Sigmoid colon (tissue), 7 donors: ENCODE data around the gene SPTAN1. TPM values are rescaled to one million over a fixed set of nuclear protein-coding genes. Genes with fewer than 3 reads are reported as not detected.

Experiments used
- DNase-seq: peaks from one replicate; pipeline ENCODE4 v3.0.0-alpha.2; 2019
- H3K27ac ChIP-seq, 4 donors: fragments of 200-600 bp; sonication (generic); one replicate each; pipeline ENCODE4 v1.5.1; 2016 to 2019; ENCODE audit warnings: mild to moderate bottlenecking in 1 of 4
- H3K27me3 ChIP-seq, 3 donors: fragments of 200-600 bp; sonication (generic); one replicate each; pipeline ENCODE4 v1.5.1; 2019; ENCODE audit warnings: mild to moderate bottlenecking in 1 of 3
- H3K36me3 ChIP-seq, 4 donors: fragments of 200-600 bp; sonication (generic); one replicate each; pipeline ENCODE4 v1.5.1; 2016 to 2019
- H3K4me1 ChIP-seq, 4 donors: fragments of 200-600 bp; sonication (generic); one replicate each; pipeline ENCODE4 v1.5.1; 2017 to 2019
- H3K4me3 ChIP-seq, 4 donors: fragments of 200-600 bp; sonication (generic); one replicate each; pipeline ENCODE4 v1.5.1; 2017 to 2019; ENCODE audit warnings: mild to moderate bottlenecking in 2 of 4, moderate library complexity in 1 of 4
- H3K9me3 ChIP-seq, 4 donors: fragments of 200-600 bp in 3 of 4; sonication (generic) in 3 of 4; one replicate each; pipeline versions ENCODE4 v1.5.1 to v1.6.1; 2013 to 2019
- CTCF ChIP-seq, 4 experiments: fragments of 450-650 bp in 3 of 4; fragments of 200-600 bp in 1 of 4; IDR thresholded peaks; one replicate each; pipeline ENCODE4 v1.5.1; 2016 to 2019; ENCODE audit warnings: antibody characterized with exemption in 4 of 4, mild to moderate bottlenecking in 3 of 4, moderate library complexity in 2 of 4
- EP300 ChIP-seq, 4 donors: sonication (generic); formaldehyde crosslinking; IDR thresholded peaks; one replicate each; pipeline ENCODE4 v1.6.1; 2017; ENCODE audit warnings: antibody characterized with exemption in 4 of 4
- POLR2A ChIP-seq, 2 donors: fragments of 450-650 bp; IDR thresholded peaks; one replicate each; pipeline ENCODE4 v1.6.1; 2016; ENCODE audit warnings: antibody characterized with exemption in 2 of 2, mild to moderate bottlenecking in 2 of 2, moderate library complexity in 2 of 2
- POLR2AphosphoS5 ChIP-seq, 4 donors: sonication (generic); formaldehyde crosslinking; IDR thresholded peaks; one replicate each; pipeline ENCODE4 v1.6.1; 2017; ENCODE audit warnings: antibody characterized with exemption in 4 of 4
- WGBS, 2 donors: extraction: QIAGEN DNeasy Blood & Tissue Kit; methylation state at CpG; one replicate each; pipeline ENCODE4 v1.1.7; 2013; 5-methylcytosine and 5-hydroxymethylcytosine counted together
- intact Hi-C: fragments of 100-400 bp; cut with DNase I; formaldehyde crosslinking; loops from one replicate; pipeline ENCODE4 v1.15.1; 2023
- polyA plus RNA-seq, 3 donors: library from polyadenylated mRNA; stranded (reverse); fragments of 200-250 nt; gene quantifications; one replicate each; pipeline ENCODE4 v1.2.3, GENCODE V29; 2013
- total RNA-seq, 4 donors: library from RNA; depleted of rRNA; stranded (reverse); fragments of >200 nt; gene quantifications; one replicate each; pipeline ENCODE4 v1.1.0, GENCODE V29; 2016
- donor health status: healthy with polysubstance abuse.
- donor health status: Bipolar disorder and iron deficiency.
- donor health status: healthy.

Gene SPTAN1
- total and polyA plus RNA-seq, 7 donors: 43.5 to 306 (median 154) TPM

DNA sequence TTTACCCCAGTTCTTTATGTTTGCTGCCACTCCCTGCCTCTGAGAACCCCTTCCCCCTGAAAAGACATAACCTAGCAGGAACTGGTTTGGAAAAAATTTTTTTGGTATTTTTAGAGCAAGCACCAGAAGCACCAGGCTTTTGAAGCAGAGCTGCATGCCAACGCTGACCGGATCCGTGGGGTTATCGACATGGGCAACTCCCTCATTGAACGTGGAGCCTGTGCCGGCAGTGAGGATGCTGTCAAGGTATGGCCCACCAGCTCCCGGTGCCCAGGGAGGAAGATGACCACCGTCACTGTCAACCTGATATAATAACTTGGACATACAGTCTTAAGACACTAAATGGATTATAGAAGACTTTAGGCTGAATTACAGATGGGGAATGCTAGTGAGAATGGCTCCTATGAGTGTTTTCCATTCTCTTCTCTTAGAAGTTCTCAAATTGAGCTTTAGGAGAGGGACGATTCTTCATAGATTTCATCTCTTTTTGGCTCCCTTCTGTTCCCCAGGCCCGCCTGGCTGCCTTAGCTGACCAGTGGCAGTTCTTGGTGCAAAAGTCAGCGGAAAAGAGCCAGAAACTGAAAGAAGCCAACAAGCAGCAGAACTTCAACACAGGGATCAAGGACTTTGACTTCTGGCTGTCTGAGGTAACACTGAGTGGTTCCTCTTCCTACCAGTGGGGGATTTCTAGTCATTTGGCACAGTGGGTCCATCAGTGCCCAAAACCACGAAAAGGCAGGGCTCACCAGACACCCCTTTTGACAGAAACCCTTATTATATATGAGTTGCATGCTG is 59.4 kb downstream of the SPTAN1 start:
- H3K36me3 ChIP-seq: peaks cover 69 to 100% (median 91%) of the 10 kb centered on the region in 4 donors
- H3K27ac ChIP-seq: no peak overlapping the region
- H3K4me1 ChIP-seq: peaks cover 0 to 10% (median 2%) of the 10 kb centered on the region in 4 donors
- intact Hi-C loops: no loop called here
- no peak for DNase-seq
- H3K9me3 ChIP-seq: no peaks in the 10 kb centered on the region
- no peak for TF ChIP-seq POLR2AphosphoS5 (IDR thresholded peaks at IDR 0.05)
- no peak for TF ChIP-seq EP300 (IDR thresholded peaks at IDR 0.05)
- no peak for TF ChIP-seq CTCF (IDR thresholded peaks at IDR 0.05)
- TF ChIP-seq POLR2A (IDR thresholded peaks at IDR 0.05): no peak
- H3K27me3 ChIP-seq: no peaks in the 10 kb centered on the region
- WGBS, 2 donors: 94 to 96% methylated on average over 12 of the region's 12 CpGs
- no peak overlapping the region for H3K4me3 ChIP-seq

GRCh38 chr9:128614728-128615127 is 62.3 kb downstream of the SPTAN1 start:
- no peaks in the 10 kb centered on the region for H3K4me1 ChIP-seq
- no peak overlapping the region for H3K4me3 ChIP-seq
- no peak overlapping the region for H3K27ac ChIP-seq
- peaks cover 79 to 100% (median 92%) of the 10 kb centered on the region in 4 donors for H3K36me3 ChIP-seq
- TF ChIP-seq EP300 (IDR thresholded peaks at IDR 0.05) (no peak), POLR2A (IDR thresholded peaks at IDR 0.05) (no peak), POLR2AphosphoS5 (IDR thresholded peaks at IDR 0.05) (no peak), CTCF (IDR thresholded peaks at IDR 0.05) (no peak)
- H3K27me3 ChIP-seq: no peaks in the 10 kb centered on the region
- no peak for DNase-seq
- no peaks in the 10 kb centered on the region for H3K9me3 ChIP-seq
- 97 to 98% methylated on average over 1 of the region's 1 CpG for WGBS, 2 donors
- intact Hi-C loops: no loop called here

GRCh38 chr9:128615571-128615970 is 63.2 kb downstream of the SPTAN1 start:
- intact Hi-C loops: no loop called here
- no peak for TF ChIP-seq POLR2AphosphoS5 (IDR thresholded peaks at IDR 0.05)
- TF ChIP-seq EP300 (IDR thresholded peaks at IDR 0.05): no peak
- TF ChIP-seq POLR2A (IDR thresholded peaks at IDR 0.05): no peak
- no peak for TF ChIP-seq CTCF (IDR thresholded peaks at IDR 0.05)
- H3K4me1 ChIP-seq: no peaks in the 10 kb centered on the region
- 96 to 98% methylated on average over 12 of the region's 12 CpGs for WGBS, 2 donors
- no peak for DNase-seq
- no peaks in the 10 kb centered on the region for H3K27me3 ChIP-seq
- no peaks in the 10 kb centered on the region for H3K9me3 ChIP-seq
- H3K4me3 ChIP-seq: no peak overlapping the region
- no peak overlapping the region for H3K27ac ChIP-seq
- peaks cover 81 to 100% (median 93%) of the 10 kb centered on the region in 4 donors for H3K36me3 ChIP-seq

GRCh38 chr9:128617943-128618342 is 65.6 kb downstream of the SPTAN1 start:
- no peak for DNase-seq
- H3K4me3 ChIP-seq: no peak overlapping the region
- WGBS, 2 donors: 91 to 97% methylated on average over 8 of the region's 8 CpGs
- no peaks in the 10 kb centered on the region for H3K27me3 ChIP-seq
- no peaks in the 10 kb centered on the region for H3K9me3 ChIP-seq
- TF ChIP-seq POLR2A (IDR thresholded peaks at IDR 0.05): no peak
- no peak for TF ChIP-seq CTCF (IDR thresholded peaks at IDR 0.05)
- no peak for TF ChIP-seq POLR2AphosphoS5 (IDR thresholded peaks at IDR 0.05)
- TF ChIP-seq EP300 (IDR thresholded peaks at IDR 0.05): no peak
- H3K27ac ChIP-seq: no peak overlapping the region
- no peaks in the 10 kb centered on the region for H3K4me1 ChIP-seq
- H3K36me3 ChIP-seq: peaks cover 75 to 100% (median 87%) of the 10 kb centered on the region in 4 donors
- intact Hi-C loops: no loop called here
